Activated CD8-positive, alpha-beta memory T cell treated with anti-CD3 and anti-CD28 coated beads for 24 hours (primary cell): ENCODE results near the gene WNT2B.

ENCODE experiments used
- DNase-seq: peaks from one replicate; pipeline ENCODE4 v3.0.0-alpha.2; 2020

WNT2B gene

GRCh38 chr1:112529301-112529700, 20.5 kb downstream of the WNT2B start:
- DNase-seq: no peak

DNA sequence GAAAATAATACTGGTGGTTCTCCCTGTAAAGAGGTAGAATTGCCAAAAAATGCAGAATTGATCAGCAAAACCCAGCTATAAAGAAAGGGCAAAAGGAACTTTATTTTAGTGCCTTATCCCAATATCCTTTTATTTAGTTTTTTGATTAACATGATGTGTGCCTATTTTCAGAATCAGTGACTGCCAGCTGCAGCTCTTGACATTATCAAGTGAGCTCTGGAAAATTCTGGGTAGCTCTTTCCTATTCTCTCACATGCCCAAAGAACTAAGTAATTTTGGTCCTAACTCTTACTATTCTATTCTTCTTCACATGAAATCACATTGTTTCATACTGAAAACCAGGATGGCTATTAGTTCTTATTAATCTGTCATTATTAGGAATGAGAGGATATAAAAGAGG, 22.1 kb downstream of the WNT2B start:
- DNase-seq: no peak

DNA sequence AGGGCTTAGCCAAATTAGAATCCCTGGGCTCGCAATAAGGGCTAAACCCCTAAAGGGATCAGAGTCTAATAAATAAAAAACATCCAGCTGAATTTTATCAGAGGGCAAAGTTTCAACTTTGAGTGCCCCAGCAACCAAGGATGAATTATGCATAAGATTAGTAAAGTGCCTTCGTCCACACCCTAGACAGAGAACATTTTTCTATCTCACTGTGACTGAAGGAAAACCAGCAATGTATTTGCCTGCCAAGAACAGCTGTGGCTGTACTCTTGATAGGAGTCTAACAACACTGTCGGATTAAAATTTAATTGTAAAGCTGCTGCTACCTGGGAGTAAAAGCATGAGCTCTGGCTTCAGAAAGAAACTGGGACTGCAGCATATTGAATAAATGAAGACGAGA, 23.3 kb downstream of the WNT2B start:
- DNase-seq: no peak

DNA sequence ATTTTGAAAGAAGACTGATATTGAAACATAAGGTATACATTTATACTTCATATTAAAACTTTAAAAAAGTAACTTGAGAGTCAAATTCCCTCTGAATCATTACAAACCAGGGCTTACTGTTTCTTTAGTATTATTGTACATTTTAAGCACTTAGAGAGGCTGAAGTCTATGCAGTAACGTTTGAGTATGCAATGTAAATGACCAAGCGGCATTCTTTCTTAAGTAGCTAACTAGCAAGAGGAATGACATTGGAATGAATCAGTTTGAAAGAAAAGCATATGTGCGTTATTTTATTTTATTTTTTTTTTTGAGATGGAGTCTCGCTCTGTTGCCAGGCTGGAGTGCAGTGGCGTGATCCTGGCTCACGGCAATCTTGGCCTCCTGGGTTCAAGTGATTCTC, 24.3 kb downstream of the WNT2B start:
- DNase-seq: no peak

DNA sequence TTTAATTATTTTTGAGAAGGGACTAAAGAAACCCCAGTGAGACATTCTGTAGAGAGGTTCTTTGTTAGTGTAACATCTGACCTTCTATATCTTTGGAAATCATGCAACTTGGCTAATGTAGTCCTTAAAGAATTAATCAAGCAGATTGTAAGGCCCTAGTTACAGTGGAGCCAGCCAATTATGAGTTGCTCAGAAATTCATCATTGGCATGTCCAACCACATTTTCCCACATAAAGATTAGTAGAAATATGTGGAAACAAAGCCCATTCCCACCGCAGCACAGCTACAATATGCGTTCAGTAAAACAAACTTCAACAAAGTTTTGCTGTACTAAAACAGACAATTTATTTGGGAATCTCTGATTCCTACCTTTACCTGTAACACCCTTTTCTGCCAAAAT, 27.8 kb downstream of the WNT2B start:
- no peak for DNase-seq

DNA sequence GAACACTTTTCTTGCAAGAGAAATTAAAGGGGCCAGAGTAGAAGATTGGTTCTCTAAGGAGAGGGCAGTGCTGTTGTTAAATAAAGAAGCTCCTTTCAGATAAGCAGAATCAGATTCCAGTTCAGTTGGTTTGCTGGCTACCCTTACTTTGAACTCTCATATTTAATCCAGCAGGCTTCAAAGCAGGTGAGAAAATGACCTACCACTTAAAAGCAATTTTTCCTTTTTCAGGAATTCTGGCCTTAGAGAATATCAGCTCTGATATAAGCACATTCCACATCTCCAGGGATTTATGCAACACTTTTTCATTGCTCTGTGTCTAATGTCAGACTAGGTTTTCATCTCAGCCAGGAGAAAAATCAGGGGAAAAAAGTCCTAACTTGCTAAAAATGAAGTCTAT, 28.7 kb downstream of the WNT2B start:
- DNase-seq: no peak

- no peak for DNase-seq
Observed at GRCh38 chr1:112538883-112539282, 30.1 kb downstream of the WNT2B start.

DNA sequence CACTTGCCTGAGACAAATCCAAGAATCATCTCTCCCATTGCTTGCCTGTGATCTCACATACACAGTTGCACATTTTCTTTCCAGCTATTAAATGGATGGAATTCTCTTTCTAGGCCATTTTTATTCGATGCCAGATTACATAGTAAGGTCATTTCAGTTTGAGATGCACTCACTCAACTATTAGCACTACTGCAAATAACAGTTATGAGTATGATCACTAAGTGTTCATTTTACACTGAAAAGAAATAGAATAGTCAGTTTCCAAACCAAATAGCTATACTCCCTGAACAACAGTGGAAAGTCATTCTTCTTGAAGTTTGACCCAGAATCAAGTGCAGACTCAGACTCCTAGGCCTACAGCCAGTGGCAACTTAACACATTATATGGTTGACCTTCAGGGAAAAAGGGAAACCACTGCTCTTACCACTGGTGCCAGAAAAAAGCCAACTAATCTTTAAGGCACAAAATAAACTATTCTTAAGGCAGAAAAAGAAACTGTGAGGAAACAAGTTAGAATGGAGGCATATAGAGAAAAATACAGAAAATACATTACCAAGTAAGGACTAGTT, 31.5 kb downstream of the WNT2B start:
- no peak for DNase-seq

- DNase-seq: no peak
Observed at GRCh38 chr1:112541299-112541698, 32.5 kb downstream of the WNT2B start.

DNA sequence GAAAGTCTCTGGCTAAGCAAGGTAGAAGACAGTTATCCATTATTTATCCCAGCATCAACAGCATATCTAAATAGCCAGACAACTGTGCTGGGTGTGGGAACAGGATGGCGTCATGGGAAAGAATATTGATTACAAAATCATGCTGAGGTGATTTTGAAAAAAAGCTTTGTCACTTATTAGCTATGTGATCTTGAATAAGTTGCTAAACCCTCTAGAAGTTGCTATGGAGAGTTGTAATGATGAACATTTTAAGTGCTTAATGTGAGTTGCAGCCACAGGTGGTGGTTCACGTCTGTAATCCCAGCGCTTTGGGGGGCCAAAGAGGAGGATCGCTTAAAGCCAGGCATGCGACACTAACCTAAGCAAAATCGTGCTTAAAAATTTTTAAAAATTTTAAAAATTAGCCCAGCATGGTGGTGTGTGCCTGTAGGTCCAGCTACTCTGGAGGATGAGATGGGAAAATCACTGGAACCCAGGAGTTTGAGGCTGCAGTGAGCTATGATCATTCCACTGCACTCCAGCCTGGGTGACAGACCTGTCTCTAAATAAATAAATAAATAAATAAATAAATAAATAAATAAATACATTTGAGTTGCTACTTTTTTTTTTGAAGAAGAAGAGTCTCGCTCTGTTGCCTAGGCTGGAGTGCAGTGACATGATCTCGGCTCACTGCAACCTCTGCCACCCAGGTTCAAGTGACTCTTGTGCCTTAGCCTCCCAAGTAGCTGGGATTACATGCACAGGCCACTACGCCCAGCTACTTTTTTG, 33.6 kb downstream of the WNT2B start:
- DNase-seq: no peak

DNA sequence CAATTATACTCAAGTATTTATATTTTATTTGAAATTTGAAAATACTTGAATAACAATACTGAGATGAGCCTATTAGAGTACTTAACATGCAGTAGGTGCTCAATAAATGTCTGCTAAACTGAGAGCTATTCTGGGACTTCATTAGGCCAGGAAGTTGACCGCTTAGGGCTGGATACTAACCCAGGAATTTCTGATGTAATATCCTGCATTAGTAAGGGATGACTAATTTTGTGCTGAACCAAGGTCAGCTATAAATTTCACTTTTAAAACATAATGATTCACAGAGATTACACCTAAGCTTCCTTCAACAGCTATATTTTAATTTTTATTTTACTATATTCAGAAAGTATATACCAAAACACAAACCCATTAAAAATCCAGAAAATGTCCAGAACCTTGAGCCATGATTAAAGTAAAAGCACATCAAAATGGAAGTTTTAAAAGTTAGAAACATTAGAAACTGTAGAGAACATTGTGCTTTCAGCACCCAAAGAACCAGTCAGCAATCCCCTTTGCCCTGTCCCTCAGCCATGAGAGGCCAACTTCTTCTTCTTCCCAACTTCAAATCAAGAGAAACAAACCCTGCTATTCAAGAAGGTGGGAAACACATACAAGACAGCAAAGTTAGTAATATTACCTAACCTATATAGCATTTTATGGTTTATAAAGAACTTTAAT, 35.4 kb downstream of the WNT2B start:
- DNase-seq: no peak

DNA sequence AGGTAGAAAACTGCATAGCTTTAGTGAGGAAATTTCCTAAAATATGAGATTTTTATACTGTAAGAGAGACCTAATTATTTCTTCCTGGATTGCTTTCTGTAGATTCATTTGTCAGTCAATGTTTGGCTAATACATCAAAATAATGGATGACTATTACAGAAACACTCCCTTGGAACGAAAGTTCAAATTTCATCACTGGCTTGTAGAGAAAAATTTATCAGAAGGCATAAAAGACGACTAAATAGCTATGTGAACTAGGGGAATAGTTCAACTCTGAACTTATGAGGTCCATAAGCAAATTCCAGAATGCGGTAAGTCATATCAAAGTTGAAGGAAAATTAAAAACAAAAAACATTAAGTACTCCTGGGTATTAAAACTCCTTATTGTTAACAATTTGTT, 36.0 kb downstream of the WNT2B start:
- DNase-seq: no peak

GRCh38 chr1:112546076-112546475, 37.3 kb downstream of the WNT2B start:
- no peak for DNase-seq

GRCh38 chr1:112548547-112548946, 39.8 kb downstream of the WNT2B start:
- DNase-seq: no peak

GRCh38 chr1:112549590-112549989, 40.8 kb downstream of the WNT2B start:
- DNase-seq: no peak

- DNase-seq: no peak
Observed at GRCh38 chr1:112554411-112554810, 45.6 kb downstream of the WNT2B start.

DNA sequence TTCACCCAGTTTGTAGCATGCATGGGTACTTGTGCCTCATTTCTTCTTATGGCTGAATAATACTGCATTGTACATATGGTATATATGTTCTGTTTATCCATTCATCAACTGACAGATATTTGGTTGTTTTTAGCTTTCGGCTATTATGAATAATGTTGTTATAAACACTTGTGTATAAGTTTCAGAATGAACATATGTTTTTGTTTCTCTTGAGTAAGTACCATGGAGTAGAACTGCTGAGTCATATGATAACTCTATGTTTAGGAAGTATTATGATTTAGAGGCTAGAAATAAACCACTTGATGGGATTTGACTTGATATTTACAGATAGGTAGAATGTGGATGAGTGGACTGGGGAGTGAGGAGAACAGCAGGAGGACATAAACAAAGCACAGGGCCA, 48.6 kb downstream of the WNT2B start:
- DNase-seq: no peak

DNA sequence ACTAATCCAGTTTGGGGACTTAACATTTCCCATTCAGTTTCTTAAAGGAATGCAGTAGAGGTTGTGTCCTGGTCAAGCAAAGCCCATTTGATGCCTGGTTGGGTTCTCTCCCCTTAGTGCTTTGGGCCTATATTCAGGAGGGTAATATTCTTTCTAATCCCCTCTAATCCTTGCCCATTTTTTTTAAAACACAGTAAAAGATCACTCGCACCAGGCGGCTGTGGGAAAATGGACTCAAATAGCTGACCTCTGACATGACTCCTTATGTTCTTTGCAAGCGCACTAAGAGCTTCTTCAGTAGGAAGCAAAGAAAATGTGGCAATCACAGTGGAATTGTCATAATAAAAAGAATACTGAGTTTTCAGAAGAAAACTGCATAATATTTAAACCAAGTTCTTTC, 49.9 kb downstream of the WNT2B start:
- DNase-seq: no peak

DNA sequence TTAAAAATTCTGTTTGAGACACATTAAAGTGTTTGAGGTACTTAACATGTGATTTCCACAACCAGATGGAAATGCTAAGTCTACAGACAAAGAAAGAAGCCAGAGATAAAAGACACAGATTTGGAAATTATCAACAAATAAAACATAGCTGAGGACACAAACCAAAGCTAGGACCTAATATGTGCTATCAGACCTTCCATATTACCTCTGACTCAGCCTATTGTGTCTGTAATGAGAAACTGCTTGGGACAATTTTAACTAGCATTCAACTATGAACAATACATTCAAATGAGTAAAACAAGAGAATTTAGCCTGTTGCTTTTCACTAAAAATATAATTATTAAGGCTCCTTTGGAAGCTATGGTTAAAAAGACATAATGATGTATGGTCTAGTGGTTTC, 54.6 kb downstream of the WNT2B start:
- no peak for DNase-seq

DNA sequence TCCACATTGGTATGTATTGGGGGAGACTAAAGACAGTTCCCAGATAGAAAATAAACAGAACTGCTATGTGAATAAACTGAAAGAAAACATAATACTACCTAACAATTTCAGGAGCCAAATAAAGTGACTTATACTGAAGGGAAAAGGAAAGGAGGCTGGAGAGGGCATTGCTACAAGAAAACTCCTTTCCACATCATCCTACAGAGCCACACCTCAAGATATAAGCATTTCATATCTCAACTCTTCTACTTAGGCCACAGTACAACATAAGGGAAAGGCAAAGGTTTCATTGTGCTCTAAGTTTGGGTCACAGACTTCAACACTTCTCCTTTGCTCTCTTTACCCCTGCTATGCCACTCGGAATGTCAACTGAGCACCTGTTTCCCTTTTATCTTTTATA, 55.3 kb downstream of the WNT2B start:
- no peak for DNase-seq

GRCh38 chr1:112565800-112566199, 57.0 kb downstream of the WNT2B start:
- DNase-seq: no peak

DNA sequence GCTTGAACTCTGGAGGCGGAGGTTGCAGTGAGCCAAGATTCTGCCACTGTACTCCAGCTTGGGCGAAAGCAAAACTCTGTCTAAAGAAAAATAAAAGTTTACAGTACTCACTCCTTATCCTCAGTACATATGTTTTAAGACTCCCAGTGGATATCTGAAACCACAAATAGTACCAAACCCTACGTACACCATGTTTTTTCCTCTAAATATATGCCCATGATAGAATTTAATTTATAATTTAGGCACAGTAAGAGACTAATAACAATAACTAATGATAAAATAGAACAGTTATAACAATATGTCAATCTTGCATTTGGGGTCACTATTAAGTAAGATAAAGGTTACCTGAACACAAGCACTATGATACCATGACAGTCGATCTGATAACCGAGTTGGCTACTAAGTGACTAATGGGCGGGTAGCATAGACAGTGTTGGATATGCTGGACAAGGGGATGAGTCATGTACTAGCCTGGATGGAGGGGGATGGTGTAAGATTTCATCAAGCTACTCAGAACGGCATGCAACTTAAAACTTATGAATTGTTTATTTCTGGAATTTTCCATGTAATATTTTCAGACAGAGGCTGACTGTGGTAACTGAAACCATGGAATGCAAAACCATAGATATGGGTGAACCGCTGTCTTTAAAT, 66.5 kb downstream of the WNT2B start:
- no peak for DNase-seq

GRCh38 chr1:112576240-112576639, 67.5 kb downstream of the WNT2B start:
- DNase-seq: no peak
